Mesothelial cell of epicardium (in vitro differentiated cells): Measurements from ENCODE around the gene GZMM. TPM values are rescaled to one million over a fixed set of nuclear protein-coding genes. Genes with fewer than 3 reads are reported as not detected.

Source experiments
- DNase-seq, 2 experiments: peaks; one replicate each; pipeline ENCODE4 v3.0.0; 2021; ENCODE audit warnings: low spot score in 2 of 2; ENCODE audit not compliant: unreplicated experiment in 2 of 2
- H3K27ac Mint-ChIP-seq: 2 replicates; pipeline ENCODE4 v1.8.0; 2021; ENCODE audit warnings: mixed read lengths
- H3K27me3 Mint-ChIP-seq: 2 replicates; pipeline ENCODE4 v1.8.0; 2021; ENCODE audit warnings: low read depth, mixed read lengths
- H3K36me3 Mint-ChIP-seq: 2 replicates; pipeline ENCODE4 v1.8.0; 2021; ENCODE audit warnings: mixed read lengths
- H3K4me1 Mint-ChIP-seq: 2 replicates; pipeline ENCODE4 v1.8.0; 2021; ENCODE audit warnings: mixed read lengths
- H3K4me3 Mint-ChIP-seq: 2 replicates; pipeline ENCODE4 v1.8.0; 2021; ENCODE audit warnings: mild to moderate bottlenecking, moderate library complexity, mixed read lengths
- H3K9me3 Mint-ChIP-seq: 2 replicates; pipeline ENCODE4 v1.8.0; 2021; ENCODE audit warnings: mixed read lengths
- total RNA-seq: library from RNA; stranded (reverse); gene quantifications from 3 replicates; pipeline ENCODE4 v1.2.1, GENCODE V29; 2021
- TF ChIP-seq, protein P1 (sequence below): fragments of 200-600 bp; sonication (generic); IDR thresholded peaks from one replicate; pipeline ENCODE4 v1.5.0; 2021; ENCODE audit warnings: antibody characterized with exemption; ENCODE audit not compliant: unreplicated experiment

GZMM gene
- total RNA-seq, 1 donor from 2014 or later, result 0.40 TPM

DNA sequence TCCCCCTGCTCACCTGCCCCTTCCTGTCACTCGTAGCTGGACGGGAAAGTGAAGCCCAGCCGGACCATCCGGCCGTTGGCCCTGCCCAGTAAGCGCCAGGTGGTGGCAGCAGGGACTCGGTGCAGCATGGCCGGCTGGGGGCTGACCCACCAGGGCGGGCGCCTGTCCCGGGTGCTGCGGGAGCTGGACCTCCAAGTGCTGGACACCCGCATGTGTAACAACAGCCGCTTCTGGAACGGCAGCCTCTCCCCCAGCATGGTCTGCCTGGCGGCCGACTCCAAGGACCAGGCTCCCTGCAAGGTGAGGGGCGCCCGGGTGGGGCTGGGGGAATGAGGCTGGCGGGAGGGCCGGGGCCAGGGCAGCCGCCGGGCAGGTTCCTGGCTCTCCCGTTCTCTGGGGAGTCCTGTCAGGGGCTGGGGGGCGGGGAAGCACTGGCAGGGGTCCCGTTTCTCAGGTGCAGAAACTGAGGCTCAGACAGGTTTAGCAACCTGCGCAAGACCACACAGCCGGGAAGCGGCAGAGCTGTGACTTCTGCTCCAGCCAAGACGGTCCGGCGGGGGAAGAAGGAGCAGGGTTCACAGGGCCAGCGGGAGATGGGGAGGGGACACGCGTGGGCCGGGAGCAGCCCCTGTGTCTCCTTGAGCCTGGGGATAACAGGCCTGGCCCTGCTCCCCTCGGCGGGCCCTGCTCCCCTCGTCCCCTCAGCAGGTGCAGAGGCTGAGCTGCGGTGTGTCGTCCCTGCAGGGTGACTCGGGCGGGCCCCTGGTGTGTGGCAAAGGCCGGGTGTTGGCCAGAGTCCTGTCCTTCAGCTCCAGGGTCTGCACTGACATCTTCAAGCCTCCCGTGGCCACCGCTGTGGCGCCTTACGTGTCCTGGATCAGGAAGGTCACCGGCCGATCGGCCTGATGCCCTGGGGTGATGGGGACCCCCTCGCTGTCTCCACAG is 5.3 kb downstream of the GZMM start:
- Mint-ChIP-seq H3K4me3 (no peak overlapping the region), H3K27ac (no peak overlapping the region), H3K36me3 (no peaks in the 10 kb centered on the region), H3K4me1 (peaks cover 3% of the 10 kb centered on the region), H3K9me3 (no peaks in the 10 kb centered on the region), H3K27me3 (peaks cover 8% of the 10 kb centered on the region)
- TF ChIP-seq, protein P1, sequence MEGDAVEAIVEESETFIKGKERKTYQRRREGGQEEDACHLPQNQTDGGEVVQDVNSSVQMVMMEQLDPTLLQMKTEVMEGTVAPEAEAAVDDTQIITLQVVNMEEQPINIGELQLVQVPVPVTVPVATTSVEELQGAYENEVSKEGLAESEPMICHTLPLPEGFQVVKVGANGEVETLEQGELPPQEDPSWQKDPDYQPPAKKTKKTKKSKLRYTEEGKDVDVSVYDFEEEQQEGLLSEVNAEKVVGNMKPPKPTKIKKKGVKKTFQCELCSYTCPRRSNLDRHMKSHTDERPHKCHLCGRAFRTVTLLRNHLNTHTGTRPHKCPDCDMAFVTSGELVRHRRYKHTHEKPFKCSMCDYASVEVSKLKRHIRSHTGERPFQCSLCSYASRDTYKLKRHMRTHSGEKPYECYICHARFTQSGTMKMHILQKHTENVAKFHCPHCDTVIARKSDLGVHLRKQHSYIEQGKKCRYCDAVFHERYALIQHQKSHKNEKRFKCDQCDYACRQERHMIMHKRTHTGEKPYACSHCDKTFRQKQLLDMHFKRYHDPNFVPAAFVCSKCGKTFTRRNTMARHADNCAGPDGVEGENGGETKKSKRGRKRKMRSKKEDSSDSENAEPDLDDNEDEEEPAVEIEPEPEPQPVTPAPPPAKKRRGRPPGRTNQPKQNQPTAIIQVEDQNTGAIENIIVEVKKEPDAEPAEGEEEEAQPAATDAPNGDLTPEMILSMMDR, result no peak
- no peak for DNase-seq

- no peak overlapping the region for H3K4me3 Mint-ChIP-seq
- H3K27ac Mint-ChIP-seq, result no peak overlapping the region
- H3K27me3 Mint-ChIP-seq, result peaks cover 8% of the 10 kb centered on the region
- H3K36me3 Mint-ChIP-seq, result no peaks in the 10 kb centered on the region
- TF ChIP-seq, protein P1, result no peak
- DNase-seq, result no peak
- no peaks in the 10 kb centered on the region for H3K9me3 Mint-ChIP-seq
- H3K4me1 Mint-ChIP-seq, result peaks cover 3% of the 10 kb centered on the region
Measured at GRCh38 chr19:554817-555216, 11.0 kb downstream of the GZMM start.

- DNase-seq, result no peak
- no peak overlapping the region for H3K4me3 Mint-ChIP-seq
- no peak overlapping the region for H3K27ac Mint-ChIP-seq
- no peaks in the 10 kb centered on the region for H3K9me3 Mint-ChIP-seq
- H3K27me3 Mint-ChIP-seq, result peaks cover 8% of the 10 kb centered on the region
- H3K36me3 Mint-ChIP-seq, result no peaks in the 10 kb centered on the region
- TF ChIP-seq, protein P1, result no peak
- peaks cover 3% of the 10 kb centered on the region for H3K4me1 Mint-ChIP-seq
Measured at GRCh38 chr19:555474-555808, 11.6 kb downstream of the GZMM start.

- TF ChIP-seq, protein P1, result no peak
- H3K36me3 Mint-ChIP-seq, result peaks cover 1% of the 10 kb centered on the region
- DNase-seq, result no peak
- H3K27ac Mint-ChIP-seq, result no peak overlapping the region
- H3K4me3 Mint-ChIP-seq, result no peak overlapping the region
- H3K4me1 Mint-ChIP-seq, result no peaks in the 10 kb centered on the region
- H3K27me3 Mint-ChIP-seq, result peaks cover 3% of the 10 kb centered on the region
- no peaks in the 10 kb centered on the region for H3K9me3 Mint-ChIP-seq
Measured at GRCh38 chr19:556611-557382, 12.9 kb downstream of the GZMM start.

DNA sequence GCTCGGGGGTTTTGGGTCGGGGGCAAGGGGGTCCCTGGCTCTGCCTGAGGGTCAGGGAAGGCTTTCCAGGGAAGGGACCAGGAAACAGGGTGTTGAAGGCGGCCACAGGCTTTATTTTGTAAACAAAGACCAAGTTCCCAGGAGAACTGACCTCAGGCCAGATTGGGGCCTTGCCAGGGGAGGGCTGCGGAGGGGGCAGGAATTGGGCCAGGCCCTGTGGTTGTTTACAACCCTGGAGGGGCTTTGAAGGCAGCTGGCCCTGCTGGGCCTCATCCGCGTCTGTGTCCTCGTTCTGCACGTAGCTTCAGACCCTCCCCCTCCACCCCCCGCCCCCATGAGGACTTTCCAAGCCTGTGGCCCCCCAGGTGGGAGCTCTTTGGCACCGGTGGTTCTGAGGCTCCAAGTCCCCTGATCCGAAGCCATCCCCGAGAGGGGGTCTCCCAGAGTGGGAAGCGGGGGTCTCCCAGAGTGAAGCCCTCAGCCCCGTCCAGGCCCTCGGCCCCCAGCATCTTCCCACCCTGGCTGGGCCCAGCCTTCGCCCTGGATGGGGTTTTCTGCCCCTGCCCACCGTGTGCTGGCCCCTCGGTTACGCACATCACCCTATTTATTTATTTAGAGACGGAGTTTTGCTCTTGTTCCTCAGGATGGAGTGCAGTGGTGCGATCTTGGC is 15.1 kb downstream of the GZMM start:
- Mint-ChIP-seq H3K27me3 (no peaks in the 10 kb centered on the region), H3K27ac (no peak overlapping the region), H3K4me1 (no peaks in the 10 kb centered on the region), H3K9me3 (peaks cover 6% of the 10 kb centered on the region), H3K4me3 (no peak overlapping the region), H3K36me3 (peaks cover 12% of the 10 kb centered on the region)
- TF ChIP-seq, protein P1, result no peak
- peak in 1 of 2 experiments; percentile 14 for DNase-seq
